Measurements from ENCODE around the gene SNX17.

DNA sequence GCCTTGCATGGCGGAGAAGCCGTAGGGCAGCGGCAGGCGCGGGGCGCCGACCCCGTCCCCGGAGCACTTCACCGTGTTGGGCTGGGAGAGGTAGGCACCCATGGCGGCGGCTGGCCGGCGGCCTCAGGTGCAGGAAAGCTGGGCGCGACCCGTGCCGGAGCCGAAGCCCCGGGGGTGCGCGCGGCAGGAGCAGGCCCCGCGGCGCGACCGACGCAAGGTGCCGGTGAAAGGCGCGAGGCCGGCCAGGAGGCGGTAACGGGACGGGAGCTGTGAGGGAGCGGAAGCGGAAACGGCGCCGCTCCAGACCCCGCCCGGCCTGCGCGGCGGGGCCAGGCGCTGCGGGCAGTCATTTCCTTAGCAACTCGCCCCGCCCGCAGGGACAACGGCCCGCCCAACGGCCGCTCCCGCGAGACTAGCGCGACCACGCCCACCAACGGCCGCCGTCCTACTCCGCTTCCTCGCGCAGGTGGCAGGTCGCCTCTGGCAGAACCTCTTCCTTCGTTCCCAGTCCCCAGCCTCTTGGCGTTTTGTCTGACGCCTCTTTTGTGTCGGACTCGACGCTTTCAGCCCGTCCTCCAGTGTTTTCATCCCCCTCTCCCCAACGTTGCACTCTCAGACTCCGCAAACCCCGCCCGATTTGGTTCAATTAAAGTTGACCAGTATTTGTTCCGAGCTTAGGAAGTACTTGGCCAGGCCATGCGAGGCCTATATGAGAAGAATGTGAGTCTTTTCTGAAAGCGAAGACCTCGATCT is 39.1 kb downstream of the SNX17 start, which contains the start of gene PPM1G:
- TF ChIP-seq SP1 (IDR thresholded peaks at IDR 0.05) = no peak
- TF ChIP-seq NFRKB (IDR thresholded peaks at IDR 0.05) = no peak
- TF ChIP-seq LEF1 (IDR thresholded peaks at IDR 0.05; ENCODE audit: borderline replicate concordance) = no peak
- TF ChIP-seq, protein P1, sequence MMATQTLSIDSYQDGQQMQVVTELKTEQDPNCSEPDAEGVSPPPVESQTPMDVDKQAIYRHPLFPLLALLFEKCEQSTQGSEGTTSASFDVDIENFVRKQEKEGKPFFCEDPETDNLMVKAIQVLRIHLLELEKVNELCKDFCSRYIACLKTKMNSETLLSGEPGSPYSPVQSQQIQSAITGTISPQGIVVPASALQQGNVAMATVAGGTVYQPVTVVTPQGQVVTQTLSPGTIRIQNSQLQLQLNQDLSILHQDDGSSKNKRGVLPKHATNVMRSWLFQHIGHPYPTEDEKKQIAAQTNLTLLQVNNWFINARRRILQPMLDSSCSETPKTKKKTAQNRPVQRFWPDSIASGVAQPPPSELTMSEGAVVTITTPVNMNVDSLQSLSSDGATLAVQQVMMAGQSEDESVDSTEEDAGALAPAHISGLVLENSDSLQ (IDR thresholded peaks at IDR 0.05) = no peak
- no peak for TF ChIP-seq BHLHE40 (IDR thresholded peaks at IDR 0.05; ENCODE audit: borderline replicate concordance)
- TF ChIP-seq TARDBP (IDR thresholded peaks at IDR 0.05) = no peak
- TF ChIP-seq FOXK2 (IDR thresholded peaks at IDR 0.05) = no peak
- TF ChIP-seq ARNT (IDR thresholded peaks at IDR 0.05) = no peak
- TF ChIP-seq SUZ12 (IDR thresholded peaks at IDR 0.05) = no peak
- no peak for TF ChIP-seq FOXA1 (IDR thresholded peaks at IDR 0.05)
- TF ChIP-seq ELF4 (IDR thresholded peaks at IDR 0.05) = peak; percentile 55; the same call in 1 of the 2 replicates
- no peak for TF ChIP-seq ZNF384 (IDR thresholded peaks at IDR 0.05)
- peak; percentile 97 for TF ChIP-seq L3MBTL2 (conservative IDR thresholded peaks at IDR 0.05)
